Measurements from ENCODE around the gene GALNTL6. TPM values are rescaled to one million over a fixed set of nuclear protein-coding genes. Genes with fewer than 3 reads are reported as not detected.

Gene GALNTL6
- total RNA-seq, 1 donor from 2014 or later = not detected

DNA sequence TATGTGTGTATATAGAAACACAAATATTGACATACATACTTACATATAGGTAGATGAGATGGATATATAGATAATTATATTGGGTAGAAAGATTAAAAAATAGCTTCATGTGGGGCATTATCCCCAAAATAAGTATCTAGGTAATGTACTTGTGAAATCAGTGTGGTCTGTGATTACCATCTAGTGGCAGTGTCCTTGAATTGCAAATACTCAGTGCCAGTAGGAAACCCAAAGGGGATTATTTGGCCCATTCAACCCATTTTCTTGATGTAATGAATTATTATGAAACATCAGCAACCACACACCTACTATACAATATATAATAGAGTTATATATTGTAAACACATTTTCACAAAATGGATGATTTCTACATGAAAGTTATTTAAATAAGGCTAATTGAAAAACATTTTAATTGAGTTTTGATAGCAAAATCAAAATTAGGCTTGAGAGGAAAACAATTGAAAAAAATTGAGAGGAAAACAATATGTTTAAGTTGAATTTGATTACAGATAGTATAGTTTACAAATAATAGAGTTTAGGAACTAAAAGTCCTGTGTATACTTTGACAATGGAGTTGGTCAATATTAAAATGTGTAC is 389.4 kb downstream of the GALNTL6 start:
- intact Hi-C loops (cut with micrococcal nuclease) = no loop called here

DNA sequence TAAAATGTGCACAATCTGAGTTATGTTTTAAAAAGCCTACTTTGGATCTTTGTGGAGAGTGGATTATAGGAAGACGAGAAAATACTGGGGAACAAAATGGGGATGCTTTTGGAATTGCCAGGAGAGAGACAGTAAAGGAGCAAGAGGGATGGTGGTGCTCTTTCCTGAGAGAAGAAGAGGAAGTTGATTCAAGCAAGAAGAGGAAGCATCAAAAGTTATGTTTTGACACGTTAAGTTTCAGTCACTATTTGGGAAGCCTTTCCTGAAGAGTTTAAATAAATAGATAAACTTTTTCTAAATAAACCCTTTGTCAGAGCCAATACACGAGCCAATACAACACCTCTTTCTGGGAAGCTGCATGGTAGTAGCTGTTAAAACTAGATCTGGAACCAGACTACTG is 394.1 kb downstream of the GALNTL6 start:
- intact Hi-C loops (cut with micrococcal nuclease) = no loop called here

- intact Hi-C loops (cut with micrococcal nuclease) = no loop called here
These were observed 394.7 kb downstream of the GALNTL6 start for GRCh38 chr4:172207886-172208285.

DNA sequence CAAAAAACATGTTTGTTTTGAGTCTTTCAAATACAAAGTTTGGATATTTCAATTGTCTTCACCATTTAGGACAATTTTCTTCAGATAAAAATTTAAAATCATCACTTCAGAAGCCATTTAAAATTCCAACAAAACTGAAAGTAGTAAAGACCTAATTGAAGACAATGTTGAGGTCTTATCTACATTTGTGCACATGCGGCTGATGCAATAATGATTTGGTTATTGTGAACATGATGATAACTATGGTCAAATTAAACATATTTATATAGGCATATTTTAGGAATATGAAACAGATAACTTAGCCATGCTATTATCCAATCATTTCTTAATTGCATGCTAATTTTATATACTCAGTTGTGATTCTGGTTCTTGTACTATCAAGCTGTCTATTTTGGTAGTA is 407.5 kb downstream of the GALNTL6 start:
- intact Hi-C loops (cut with micrococcal nuclease) = no loop called here

DNA sequence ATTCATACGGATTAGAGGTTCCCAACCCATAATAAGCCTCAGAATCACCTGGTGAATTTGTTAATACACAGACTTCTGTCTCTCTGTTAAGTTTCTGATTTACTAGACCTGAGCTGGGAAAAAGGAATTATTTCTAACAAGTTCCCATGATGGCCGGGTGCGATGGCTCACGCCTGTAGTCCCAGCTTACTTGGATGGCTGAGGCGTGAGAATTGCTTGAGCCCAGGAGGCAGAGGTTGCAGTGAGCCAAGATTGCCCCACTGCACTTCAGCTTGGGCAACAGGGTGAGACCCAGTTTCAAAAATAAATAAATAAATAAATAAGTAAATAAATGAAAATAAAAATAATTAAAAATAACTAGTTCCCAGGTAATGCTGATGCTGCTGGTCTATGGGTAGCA is 412.3 kb downstream of the GALNTL6 start:
- intact Hi-C loops (cut with micrococcal nuclease) = no loop called here

DNA sequence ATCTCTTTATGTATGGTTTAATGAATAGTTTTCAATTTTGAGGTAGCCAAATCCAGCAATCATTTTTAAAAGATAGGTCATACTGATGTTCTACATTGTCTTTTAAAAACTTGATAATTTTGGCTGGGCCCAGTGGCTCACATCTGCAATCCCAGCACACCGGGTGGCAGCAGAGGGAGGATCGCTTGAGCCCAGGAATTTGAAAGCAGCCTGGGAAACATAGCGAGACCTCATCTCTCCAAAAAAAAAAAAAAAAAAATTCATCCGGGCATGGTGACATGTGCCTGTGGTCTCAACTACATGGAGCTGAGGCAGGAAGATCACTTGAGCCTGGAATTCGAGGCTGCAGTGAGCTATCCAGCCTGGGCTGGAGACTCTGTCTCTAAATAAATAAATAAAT is 419.8 kb downstream of the GALNTL6 start:
- intact Hi-C loops (cut with micrococcal nuclease) = no loop called here

- intact Hi-C loops (cut with micrococcal nuclease) = no loop called here
These were observed 430.3 kb downstream of the GALNTL6 start for GRCh38 chr4:172243551-172243950.

GRCh38 chr4:172245516-172245915 is 432.3 kb downstream of the GALNTL6 start:
- intact Hi-C loops (cut with micrococcal nuclease) = no loop called here

- intact Hi-C loops (cut with micrococcal nuclease) = no loop called here
These were observed 440.2 kb downstream of the GALNTL6 start for GRCh38 chr4:172253409-172253808.

- intact Hi-C loops (cut with micrococcal nuclease) = no loop called here
These were observed 443.6 kb downstream of the GALNTL6 start for GRCh38 chr4:172256820-172257219.

- intact Hi-C loops (cut with micrococcal nuclease) = no loop called here
These were observed 457.2 kb downstream of the GALNTL6 start for GRCh38 chr4:172270397-172270796.

GRCh38 chr4:172287117-172287516 is 473.9 kb downstream of the GALNTL6 start:
- intact Hi-C loops (cut with micrococcal nuclease) = no loop called here

DNA sequence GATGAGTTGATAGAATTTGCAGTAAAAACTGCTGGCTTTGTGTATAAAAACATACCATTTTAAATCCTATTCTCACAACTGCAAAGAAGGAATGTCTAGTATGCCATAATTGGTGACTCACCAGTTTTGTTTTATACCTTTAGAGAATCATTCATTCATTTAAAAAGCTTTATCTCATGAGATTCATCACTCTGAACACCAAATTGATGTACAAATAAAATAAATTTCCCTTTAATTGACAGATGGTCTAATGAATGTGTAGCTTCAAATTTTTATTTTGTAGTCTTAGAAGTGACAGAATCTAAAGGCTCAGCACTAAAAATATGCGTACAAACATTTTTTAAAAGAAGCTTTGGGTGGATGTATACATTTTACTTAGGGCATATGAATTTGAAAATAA is 492.5 kb downstream of the GALNTL6 start:
- intact Hi-C loops (cut with micrococcal nuclease) = no loop called here

- intact Hi-C loops (cut with micrococcal nuclease) = no loop called here
These were observed 494.9 kb downstream of the GALNTL6 start for GRCh38 chr4:172308078-172308477.

- intact Hi-C loops (cut with micrococcal nuclease) = no loop called here
These were observed 498.5 kb downstream of the GALNTL6 start for GRCh38 chr4:172311682-172312081.

DNA sequence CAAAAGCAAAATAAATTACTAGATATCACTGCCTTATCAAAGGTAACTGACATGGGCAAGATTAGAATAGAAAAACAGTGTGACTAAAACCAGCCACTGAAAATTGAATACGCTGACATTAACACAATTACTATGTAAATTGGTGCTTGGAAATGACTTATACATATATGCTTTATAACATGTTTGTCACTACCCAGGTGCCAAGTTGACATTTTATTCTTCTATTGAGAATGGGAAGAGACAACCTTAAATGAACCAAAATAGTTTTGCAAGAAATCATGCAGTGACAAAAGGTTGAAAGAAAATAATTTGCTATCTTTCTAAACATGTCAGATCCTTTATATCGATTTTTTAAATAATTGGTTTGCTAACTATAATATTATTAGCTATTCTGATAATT is 510.1 kb downstream of the GALNTL6 start:
- intact Hi-C loops (cut with micrococcal nuclease) = no loop called here

DNA sequence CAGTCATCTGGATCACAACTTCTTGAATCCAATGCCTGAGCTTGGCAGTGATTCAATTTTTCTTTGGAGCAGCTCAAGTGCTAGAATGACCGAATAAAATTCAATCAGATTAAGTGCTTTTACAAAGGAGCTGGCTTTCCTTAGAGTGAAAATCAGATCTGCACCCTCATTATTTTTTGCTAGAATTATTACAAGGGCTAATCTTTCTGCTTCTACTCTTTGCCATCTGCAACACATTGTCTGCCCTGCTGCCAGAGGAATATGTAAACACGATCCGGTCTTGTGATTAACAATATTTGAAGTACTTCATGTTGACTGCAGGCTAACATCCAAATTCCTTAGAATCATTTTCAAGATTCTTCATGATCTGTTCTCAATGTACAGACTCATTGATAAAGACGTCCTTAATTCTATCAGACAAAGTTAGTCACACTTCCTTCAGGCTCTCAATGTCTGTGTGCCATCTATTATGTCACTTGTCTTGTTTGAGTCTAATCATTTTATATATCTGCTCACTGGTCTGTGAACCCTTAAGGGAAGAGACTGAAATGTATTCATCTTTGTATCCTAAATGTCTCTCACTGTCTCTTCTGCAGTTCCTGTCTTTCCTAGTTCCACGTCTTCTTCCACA is 531.2 kb downstream of the GALNTL6 start:
- intact Hi-C loops (cut with micrococcal nuclease) = no loop called here

GRCh38 chr4:172348426-172348825 is 535.2 kb downstream of the GALNTL6 start:
- intact Hi-C loops (cut with micrococcal nuclease) = no loop called here

- intact Hi-C loops (cut with micrococcal nuclease) = no loop called here
These were observed 539.2 kb downstream of the GALNTL6 start for GRCh38 chr4:172352356-172352755.

GRCh38 chr4:172356016-172356415 is 542.8 kb downstream of the GALNTL6 start:
- intact Hi-C loops (cut with micrococcal nuclease) = no loop called here

- intact Hi-C loops (cut with micrococcal nuclease) = no loop called here
These were observed 543.9 kb downstream of the GALNTL6 start for GRCh38 chr4:172357006-172357540.

GRCh38 chr4:172362569-172362968 is 549.4 kb downstream of the GALNTL6 start:
- intact Hi-C loops (cut with micrococcal nuclease) = no loop called here

GRCh38 chr4:172369471-172369959 is 556.3 kb downstream of the GALNTL6 start:
- intact Hi-C loops (cut with micrococcal nuclease) = no loop called here

Data from T-helper 1 cell treated with Interleukin-12 subunit alpha and Interleukin-12 subunit beta and Interleukin-4 antibody, amounts not matched to agents 30 ng/mL and 1 ng/mL, for 36 hours (primary cell).